Smooth muscle cell (in vitro differentiated cells): ENCODE measurements around the gene GUK1. TPM values are rescaled to one million over a fixed set of nuclear protein-coding genes. Genes with fewer than 3 reads are reported as not detected.

Experiments used
- DNase-seq: peaks from one replicate; lab custom pipeline; 2025; ENCODE audit not compliant: unreplicated experiment; lab: John Stamatoyannopoulos, UW
- H2AFZ ChIP-seq: fragments of 200-600 bp; sonication (generic); 2 replicates; pipeline ENCODE4 v1.6.0; 2016; ENCODE audit warnings: antibody characterized with exemption, low read depth, mild to moderate bottlenecking
- H3F3A ChIP-seq: fragments of 200-600 bp; sonication (generic); 2 replicates; pipeline ENCODE4 v1.6.0; 2017; ENCODE audit warnings: antibody characterized with exemption, low read depth
- H3K27ac ChIP-seq: fragments of 200-600 bp; sonication (generic); 2 replicates; pipeline ENCODE4 v1.5.1; 2016; ENCODE audit warnings: low read depth, mild to moderate bottlenecking
- H3K27me3 ChIP-seq: fragments of 200-600 bp; sonication (generic); 2 replicates; pipeline ENCODE4 v1.6.1; 2016; ENCODE audit warnings: low read depth, mild to moderate bottlenecking
- H3K36me3 ChIP-seq: fragments of 200-600 bp; sonication (generic); 2 replicates; pipeline ENCODE4 v1.5.1; 2016; ENCODE audit warnings: low read depth
- H3K4me1 ChIP-seq: fragments of 200-600 bp; sonication (generic); 2 replicates; pipeline ENCODE4 v1.5.1; 2016; ENCODE audit warnings: low read depth
- H3K4me2 ChIP-seq: fragments of 200-600 bp; sonication (generic); 2 replicates; pipeline ENCODE4 v1.6.0; 2016; ENCODE audit warnings: mild to moderate bottlenecking
- H3K4me3 ChIP-seq: fragments of 200-600 bp; sonication (generic); 2 replicates; pipeline ENCODE4 v1.5.1; 2016; ENCODE audit warnings: mild to moderate bottlenecking
- H3K79me2 ChIP-seq: fragments of 200-600 bp; sonication (generic); 2 replicates; pipeline ENCODE4 v1.6.0; 2016; ENCODE audit warnings: low read depth, mild to moderate bottlenecking
- H3K9ac ChIP-seq: fragments of 200-600 bp; sonication (generic); 2 replicates; pipeline ENCODE4 v1.6.0; 2016; ENCODE audit warnings: low read depth
- H3K9me3 ChIP-seq: fragments of 200-600 bp; sonication (generic); replicated peaks from 2 replicates; pipeline ENCODE4 v1.5.1; 2016; ENCODE audit warnings: low read depth
- H4K20me1 ChIP-seq: fragments of 200-600 bp; sonication (generic); 2 replicates; pipeline ENCODE4 v1.6.0; 2016; ENCODE audit warnings: low read depth
- WGBS: methylation state at CpG from one replicate; pipeline ENCODE4 v1.1.7; 2016; ENCODE audit warnings: low lambda C conversion rate; 5-methylcytosine and 5-hydroxymethylcytosine counted together
- polyA plus RNA-seq: library from polyadenylated mRNA; unstranded; fragments of >200 nt; fragmentation: Nextera tagmentation; extraction: Ambion mirVana; gene quantifications from 2 replicates; pipeline ENCODE4 v1.2.1, GENCODE V29; 2016
- total RNA-seq: library from RNA; depleted of rRNA; stranded (reverse); fragments of >200 nt; gene quantifications from 2 replicates; pipeline ENCODE4 v1.2.3, GENCODE V29; 2014
- TF ChIP-seq, protein P1 (sequence below): fragments of 200-600 bp; sonication (generic); IDR thresholded peaks from 2 replicates; pipeline ENCODE4 v1.5.1; 2017; ENCODE audit warnings: borderline replicate concordance, mild to moderate bottlenecking, antibody characterized with exemption; ENCODE audit not compliant: insufficient read depth, poor library complexity, severe bottlenecking

GUK1 gene
- total and polyA plus RNA-seq, 2 experiments from 2014 or later: 205 to 465 TPM

DNA sequence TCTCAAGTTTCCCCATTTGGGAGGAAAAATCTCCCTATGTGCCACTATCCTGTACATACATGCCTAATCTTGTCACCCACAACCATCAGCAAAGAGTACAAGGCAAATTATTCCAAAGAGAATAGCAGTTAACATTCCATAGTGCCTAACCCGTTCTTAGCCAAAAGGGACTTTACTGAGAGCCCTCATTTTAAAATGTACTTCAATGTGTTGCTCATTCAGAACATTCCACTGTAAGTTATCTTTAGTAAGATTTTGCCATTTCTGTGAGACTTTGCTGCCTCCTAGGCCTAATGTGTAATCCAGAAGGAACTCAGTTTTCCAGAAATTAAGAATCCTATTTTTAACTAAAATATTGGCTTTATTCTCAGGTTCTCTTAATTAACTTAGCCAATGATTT lies 19.7 kb upstream of the GUK1 start:
- no peak overlapping the region for H3K27ac ChIP-seq
- H3K36me3 ChIP-seq: peaks cover 4% of the 10 kb centered on the region
- no peak overlapping the region for H3K4me2 ChIP-seq
- TF ChIP-seq, protein P1, sequence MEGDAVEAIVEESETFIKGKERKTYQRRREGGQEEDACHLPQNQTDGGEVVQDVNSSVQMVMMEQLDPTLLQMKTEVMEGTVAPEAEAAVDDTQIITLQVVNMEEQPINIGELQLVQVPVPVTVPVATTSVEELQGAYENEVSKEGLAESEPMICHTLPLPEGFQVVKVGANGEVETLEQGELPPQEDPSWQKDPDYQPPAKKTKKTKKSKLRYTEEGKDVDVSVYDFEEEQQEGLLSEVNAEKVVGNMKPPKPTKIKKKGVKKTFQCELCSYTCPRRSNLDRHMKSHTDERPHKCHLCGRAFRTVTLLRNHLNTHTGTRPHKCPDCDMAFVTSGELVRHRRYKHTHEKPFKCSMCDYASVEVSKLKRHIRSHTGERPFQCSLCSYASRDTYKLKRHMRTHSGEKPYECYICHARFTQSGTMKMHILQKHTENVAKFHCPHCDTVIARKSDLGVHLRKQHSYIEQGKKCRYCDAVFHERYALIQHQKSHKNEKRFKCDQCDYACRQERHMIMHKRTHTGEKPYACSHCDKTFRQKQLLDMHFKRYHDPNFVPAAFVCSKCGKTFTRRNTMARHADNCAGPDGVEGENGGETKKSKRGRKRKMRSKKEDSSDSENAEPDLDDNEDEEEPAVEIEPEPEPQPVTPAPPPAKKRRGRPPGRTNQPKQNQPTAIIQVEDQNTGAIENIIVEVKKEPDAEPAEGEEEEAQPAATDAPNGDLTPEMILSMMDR: no peak
- no peak overlapping the region for H3K4me3 ChIP-seq
- H4K20me1 ChIP-seq: no peaks in the 10 kb centered on the region
- H3K79me2 ChIP-seq: no peaks in the 10 kb centered on the region
- 57% methylated on average over 1 of the region's 1 CpG for WGBS
- DNase-seq: no peak
- no peak overlapping the region for H3K9ac ChIP-seq
- peaks cover 12% of the 10 kb centered on the region for H3K27me3 ChIP-seq
- no peak overlapping the region for H2AFZ ChIP-seq
- H3F3A ChIP-seq: no peaks in the 10 kb centered on the region
- no peaks in the 10 kb centered on the region for H3K4me1 ChIP-seq
- H3K9me3 ChIP-seq: no peaks in the 10 kb centered on the region

DNA sequence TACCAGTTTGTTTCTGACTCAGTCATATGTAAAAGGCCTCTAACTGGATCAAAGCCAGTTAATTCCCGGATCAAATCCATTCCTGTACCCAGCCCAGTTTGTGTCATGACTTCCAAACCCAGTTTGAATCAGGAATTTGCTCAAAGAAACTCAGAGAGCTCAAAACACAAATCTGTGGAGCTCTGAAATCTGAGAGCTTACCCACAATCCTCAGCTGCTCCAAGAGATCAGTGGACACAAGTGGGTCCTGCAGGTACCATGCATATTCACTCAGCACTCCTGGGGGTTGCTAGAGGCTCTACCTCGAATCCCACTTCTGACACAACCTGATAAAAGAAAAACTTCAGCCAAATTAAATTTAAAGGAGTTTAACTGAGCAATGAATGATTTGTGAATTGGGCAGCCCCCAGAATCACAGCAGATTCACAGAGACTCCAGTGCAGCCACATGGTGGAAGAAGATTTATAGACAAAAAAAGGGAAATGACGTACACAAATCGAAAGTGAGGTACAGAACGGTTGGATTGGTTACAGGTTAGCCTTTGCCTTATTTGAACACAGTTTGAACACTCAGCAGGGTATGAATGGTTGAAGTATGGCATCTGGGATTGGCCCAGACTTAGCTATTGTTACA lies 19.1 kb upstream of the GUK1 start:
- Histone ChIP-seq H3K4me2 (no peak overlapping the region), H3F3A (no peaks in the 10 kb centered on the region), H3K9me3 (no peaks in the 10 kb centered on the region), H3K4me3 (no peak overlapping the region), H2AFZ (no peak overlapping the region), H3K36me3 (peaks cover 4% of the 10 kb centered on the region), H4K20me1 (no peaks in the 10 kb centered on the region), H3K4me1 (no peaks in the 10 kb centered on the region), H3K9ac (no peak overlapping the region), H3K27ac (no peak overlapping the region), H3K27me3 (peaks cover 12% of the 10 kb centered on the region), H3K79me2 (no peaks in the 10 kb centered on the region)
- TF ChIP-seq, protein P1: no peak
- DNase-seq: no peak
- WGBS: 83% methylated on average over 5 of the region's 5 CpGs

DNA sequence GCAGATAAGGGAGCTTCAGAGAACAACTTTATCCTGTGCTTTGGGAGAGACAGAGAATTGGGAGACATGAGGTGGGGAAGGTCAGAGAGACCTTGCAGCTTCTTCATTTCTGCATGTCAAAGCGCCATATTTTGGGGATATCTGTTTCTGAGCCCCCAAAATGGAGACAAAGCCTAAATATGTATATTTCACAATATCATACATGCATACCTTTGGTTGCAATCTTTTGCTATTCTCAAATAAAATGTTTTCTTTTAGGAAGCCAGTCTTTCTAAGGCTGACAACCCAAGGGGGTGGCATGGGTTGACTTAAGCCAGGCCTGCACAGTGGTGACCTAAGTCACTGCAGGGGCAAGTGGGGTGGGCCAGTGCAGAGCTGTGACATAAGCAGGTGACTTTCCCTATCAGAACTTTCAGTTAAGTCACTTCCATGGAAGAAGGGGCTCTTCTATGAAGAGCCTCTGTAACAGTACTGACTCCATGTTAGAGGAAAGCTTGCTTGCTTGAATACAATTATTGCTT lies 17.1 kb upstream of the GUK1 start:
- WGBS: 38% methylated on average over 1 of the region's 1 CpG
- H3K27me3 ChIP-seq: peaks cover 12% of the 10 kb centered on the region
- H3K4me2 ChIP-seq: no peak overlapping the region
- H3K27ac ChIP-seq: no peak overlapping the region
- TF ChIP-seq, protein P1: no peak
- H3K36me3 ChIP-seq: peaks cover 3% of the 10 kb centered on the region
- H3K4me3 ChIP-seq: no peak overlapping the region
- no peaks in the 10 kb centered on the region for H4K20me1 ChIP-seq
- no peak for DNase-seq
- H3K9ac ChIP-seq: no peak overlapping the region
- H3K79me2 ChIP-seq: no peaks in the 10 kb centered on the region
- no peaks in the 10 kb centered on the region for H3K9me3 ChIP-seq
- H3F3A ChIP-seq: no peaks in the 10 kb centered on the region
- H3K4me1 ChIP-seq: no peaks in the 10 kb centered on the region
- no peak overlapping the region for H2AFZ ChIP-seq

DNA sequence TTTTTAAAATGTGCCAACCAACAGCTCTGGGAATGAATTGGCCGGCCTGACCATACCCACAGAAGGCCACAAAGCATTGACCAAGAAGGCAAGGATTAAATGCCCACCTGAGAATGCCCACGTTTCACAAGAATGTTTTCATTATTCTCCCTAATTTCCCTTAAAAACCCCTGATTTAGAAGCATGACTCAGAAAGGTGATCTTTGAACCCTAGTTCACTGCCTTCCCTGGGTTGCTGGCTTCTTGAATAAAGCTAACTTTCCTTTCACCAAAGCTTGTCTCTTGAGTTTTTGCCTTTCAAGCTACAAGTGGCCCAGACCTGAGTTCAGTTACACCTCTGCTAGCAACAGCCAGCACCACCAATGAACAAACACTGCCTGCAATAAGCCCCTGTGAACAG lies 16.6 kb upstream of the GUK1 start:
- Histone ChIP-seq H2AFZ (no peak overlapping the region), H3F3A (no peaks in the 10 kb centered on the region), H3K4me1 (no peaks in the 10 kb centered on the region), H3K9me3 (no peaks in the 10 kb centered on the region), H3K27me3 (peaks cover 12% of the 10 kb centered on the region), H3K27ac (no peak overlapping the region), H3K79me2 (no peaks in the 10 kb centered on the region), H3K4me3 (no peak overlapping the region), H4K20me1 (no peaks in the 10 kb centered on the region), H3K9ac (no peak overlapping the region), H3K4me2 (no peak overlapping the region), H3K36me3 (no peaks in the 10 kb centered on the region)
- 61% methylated on average over 2 of the region's 2 CpGs for WGBS
- DNase-seq: no peak
- TF ChIP-seq, protein P1: no peak
